ENCODE measurements around the gene CD55.

The CD55 gene

DNA sequence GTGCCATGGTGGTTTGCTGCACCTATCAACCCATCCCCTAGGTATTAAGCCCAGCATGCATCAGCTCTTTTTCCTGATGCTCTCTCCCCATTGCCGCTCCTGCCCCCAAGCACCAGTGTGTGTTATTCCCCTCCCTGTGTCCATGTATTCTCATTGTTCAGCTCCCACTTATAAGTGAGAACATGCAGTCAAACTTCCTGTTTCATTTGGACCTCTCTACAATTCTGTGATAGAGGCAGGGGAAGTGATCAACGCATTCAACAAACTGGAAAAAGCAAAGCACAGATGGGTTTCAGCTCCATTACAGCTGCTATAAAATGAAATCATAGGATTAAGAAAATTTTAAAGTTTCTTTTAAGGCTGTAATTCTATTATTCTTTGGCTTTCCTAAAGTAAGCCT, 23.3 kb upstream of the CD55 start:
- TF ChIP-seq, protein P1, sequence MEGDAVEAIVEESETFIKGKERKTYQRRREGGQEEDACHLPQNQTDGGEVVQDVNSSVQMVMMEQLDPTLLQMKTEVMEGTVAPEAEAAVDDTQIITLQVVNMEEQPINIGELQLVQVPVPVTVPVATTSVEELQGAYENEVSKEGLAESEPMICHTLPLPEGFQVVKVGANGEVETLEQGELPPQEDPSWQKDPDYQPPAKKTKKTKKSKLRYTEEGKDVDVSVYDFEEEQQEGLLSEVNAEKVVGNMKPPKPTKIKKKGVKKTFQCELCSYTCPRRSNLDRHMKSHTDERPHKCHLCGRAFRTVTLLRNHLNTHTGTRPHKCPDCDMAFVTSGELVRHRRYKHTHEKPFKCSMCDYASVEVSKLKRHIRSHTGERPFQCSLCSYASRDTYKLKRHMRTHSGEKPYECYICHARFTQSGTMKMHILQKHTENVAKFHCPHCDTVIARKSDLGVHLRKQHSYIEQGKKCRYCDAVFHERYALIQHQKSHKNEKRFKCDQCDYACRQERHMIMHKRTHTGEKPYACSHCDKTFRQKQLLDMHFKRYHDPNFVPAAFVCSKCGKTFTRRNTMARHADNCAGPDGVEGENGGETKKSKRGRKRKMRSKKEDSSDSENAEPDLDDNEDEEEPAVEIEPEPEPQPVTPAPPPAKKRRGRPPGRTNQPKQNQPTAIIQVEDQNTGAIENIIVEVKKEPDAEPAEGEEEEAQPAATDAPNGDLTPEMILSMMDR (IDR thresholded peaks at IDR 0.05; ENCODE audit: extremely low read depth, missing control alignments) = no peak
- no peak for DNase-seq (ENCODE audit: low spot score)

DNA sequence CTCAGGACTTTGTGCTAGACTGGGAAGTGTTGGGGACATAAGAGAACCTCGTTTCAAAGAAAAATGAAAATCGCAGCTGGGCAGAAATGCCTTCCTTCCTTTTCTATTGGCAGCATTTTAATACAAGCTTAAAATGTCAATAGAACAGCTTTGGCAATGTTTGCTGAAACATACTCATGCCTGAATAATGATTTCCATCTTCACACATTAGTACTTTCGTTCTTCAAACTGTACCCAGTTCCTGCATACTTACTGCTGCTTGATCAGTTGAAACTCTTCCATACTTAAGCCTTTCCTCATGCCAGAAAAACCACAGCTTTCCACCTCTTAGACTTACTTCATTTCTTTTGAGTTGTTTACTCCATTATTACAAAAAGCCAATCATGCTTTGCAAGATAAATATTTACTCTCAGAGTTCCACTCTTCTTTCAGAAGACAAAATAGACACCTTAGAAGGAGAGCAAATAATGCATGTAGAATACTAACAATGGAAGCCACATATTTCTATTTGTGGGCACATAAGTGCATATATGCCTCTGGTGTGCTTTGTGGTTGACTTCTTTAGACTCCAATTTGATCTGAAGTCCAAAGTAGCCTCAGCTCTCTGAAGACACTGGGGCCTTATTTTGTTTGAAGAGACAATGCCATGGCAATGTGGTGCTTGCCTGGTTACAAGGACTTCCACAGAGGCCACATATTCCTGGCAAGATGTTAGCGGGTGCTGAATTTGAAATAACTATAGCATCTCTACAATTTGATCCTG, 22.7 kb upstream of the CD55 start:
- no peak for DNase-seq (ENCODE audit: low spot score)
- TF ChIP-seq, protein P1 (IDR thresholded peaks at IDR 0.05; ENCODE audit: extremely low read depth, missing control alignments) = no peak

DNA sequence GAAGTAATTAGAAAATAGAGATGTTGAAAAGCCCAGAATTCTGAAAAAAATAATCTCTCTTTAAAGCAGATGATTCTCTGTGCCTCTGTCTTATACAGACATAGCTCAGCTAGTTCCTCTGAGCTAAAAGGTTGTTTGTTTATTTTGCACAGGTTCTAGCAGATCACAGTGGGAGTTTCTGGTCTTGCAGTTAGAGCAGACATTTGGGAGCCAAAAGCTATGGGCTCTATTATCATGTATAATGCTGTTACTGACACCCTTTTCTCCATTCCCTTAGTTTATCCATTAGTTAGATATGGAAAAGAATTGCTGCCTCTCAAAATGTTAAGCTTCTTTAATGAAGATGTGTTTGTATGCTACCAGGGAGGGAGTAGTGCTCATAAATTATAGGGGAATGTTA, 20.5 kb upstream of the CD55 start:
- no peak for DNase-seq (ENCODE audit: low spot score)
- TF ChIP-seq, protein P1 (IDR thresholded peaks at IDR 0.05; ENCODE audit: extremely low read depth, missing control alignments) = no peak

DNA sequence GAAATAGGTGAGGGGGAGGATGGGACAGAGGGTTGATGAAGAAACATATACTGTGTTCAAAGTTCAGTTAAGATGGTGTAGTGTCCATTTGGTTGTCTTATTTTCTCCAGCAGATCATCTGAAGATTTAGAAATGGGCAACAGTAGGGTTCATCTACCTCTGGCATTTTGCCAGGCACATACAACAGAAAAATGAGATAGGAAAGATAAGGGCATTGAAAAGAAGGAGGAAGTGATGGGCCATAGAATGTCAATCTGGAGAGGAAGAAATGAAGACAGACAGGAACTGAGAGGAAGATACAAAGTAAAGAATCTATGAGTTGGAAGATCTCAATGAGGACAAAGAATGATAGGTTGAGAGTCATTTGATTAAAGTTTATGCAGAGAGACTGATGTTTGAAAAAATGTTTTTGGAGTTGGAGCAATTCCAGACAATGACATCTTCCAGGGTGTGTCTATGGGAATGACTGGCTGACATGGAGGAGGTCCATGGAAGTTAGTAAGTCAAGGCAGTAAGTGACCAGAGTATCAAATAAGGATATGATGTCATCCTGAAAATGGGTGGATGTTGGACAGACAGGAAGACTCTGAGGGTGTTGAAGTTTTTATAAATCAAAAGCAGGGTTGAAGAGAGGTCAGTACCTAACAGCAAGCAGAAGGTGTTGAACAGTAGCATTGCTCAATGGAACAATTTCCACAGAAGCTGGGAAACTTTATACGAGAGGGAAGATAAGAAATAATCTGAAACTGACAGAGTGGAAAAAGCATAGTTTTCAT, 18.7 kb upstream of the CD55 start:
- DNase-seq (ENCODE audit: low spot score) = no peak
- TF ChIP-seq, protein P1 (IDR thresholded peaks at IDR 0.05; ENCODE audit: extremely low read depth, missing control alignments) = no peak

DNA sequence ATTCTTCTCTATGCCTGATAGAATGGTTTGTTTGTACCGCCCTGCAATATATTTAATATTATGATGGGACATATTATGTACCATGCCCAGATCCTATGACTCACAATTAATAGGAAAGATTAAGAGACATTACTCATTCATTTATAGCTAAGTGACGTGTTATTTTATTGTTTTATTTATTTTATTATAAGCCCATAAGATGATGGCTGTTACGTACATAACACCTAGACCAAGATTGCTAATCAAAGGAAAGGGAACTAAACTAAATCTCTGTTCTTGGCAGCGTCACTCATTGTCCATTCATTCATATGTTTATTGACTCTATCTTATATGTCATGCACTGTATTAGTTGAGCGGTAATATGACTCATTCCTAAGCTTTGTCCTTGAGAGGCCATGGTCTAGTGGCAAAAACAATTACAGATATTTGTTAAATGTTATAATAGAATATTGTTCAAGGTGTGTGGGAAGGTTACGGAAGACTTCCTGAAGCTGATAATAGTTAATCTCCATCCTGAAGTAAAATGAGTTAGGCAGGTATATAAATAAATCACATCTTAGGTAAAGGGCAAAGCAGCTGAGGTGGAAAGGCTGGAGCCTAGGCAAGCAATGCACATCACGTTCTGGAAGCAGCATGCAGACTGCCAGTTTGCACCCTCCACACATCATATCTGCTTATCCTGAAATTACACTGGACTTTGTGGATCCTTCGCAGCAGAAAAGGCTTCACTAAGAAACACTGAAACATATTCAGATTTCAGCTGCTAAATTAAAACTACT, 16.6 kb upstream of the CD55 start:
- DNase-seq (ENCODE audit: low spot score) = no peak
- TF ChIP-seq, protein P1 (IDR thresholded peaks at IDR 0.05; ENCODE audit: extremely low read depth, missing control alignments) = no peak

DNA sequence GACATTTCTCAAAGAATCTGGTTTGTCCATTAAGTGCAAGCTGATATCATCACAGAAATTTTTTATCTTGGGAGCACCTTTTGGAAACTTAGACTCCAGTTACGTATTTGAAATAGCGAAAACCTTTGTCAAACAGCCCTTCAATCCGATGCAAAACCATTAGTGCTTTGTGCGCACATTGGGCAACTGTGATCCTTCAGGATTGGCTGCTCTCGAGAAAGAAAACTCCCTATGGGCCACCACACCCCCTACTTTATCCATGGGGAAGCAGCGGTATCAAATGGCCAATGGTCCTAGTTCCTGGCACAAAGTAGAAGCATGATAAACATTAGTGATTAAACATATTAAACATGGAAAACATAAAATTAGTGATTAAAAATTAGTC, 16.0 kb upstream of the CD55 start:
- TF ChIP-seq, protein P1 (IDR thresholded peaks at IDR 0.05; ENCODE audit: extremely low read depth, missing control alignments) = no peak
- no peak for DNase-seq (ENCODE audit: low spot score)

DNA sequence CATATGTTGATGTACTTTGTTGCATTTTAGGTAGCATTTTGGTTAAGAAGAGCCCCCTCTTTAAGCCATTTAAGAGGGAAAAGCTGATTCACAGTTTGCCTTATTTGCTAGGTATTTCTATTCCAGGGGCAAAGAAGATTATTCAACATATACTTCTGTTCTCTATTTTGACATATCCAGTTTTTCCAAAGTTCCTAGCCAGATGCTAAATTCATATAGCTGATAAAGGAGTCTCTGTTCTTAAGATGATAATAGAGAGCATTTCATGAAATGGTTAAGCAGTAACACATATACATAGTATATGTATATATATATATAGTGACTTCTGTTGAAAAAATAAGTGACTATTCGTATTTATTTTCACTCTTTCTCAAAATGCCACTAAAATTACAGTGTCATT, 15.5 kb upstream of the CD55 start:
- TF ChIP-seq, protein P1 (IDR thresholded peaks at IDR 0.05; ENCODE audit: extremely low read depth, missing control alignments) = no peak
- no peak for DNase-seq (ENCODE audit: low spot score)
